HepG2 (cell line): Measurements from ENCODE around the gene GNL3. TPM values are rescaled to one million over a fixed set of nuclear protein-coding genes. Genes with fewer than 3 reads are reported as not detected.

Experiments
- ATAC-seq: fragments of 200-7000 bp; cut with Tn5 transposase; 3 replicates; pipeline ENCODE4 v1.9.1; 2020; ENCODE audit warnings: mild to moderate bottlenecking, moderate library complexity
- BruUV-seq: library from RNA; stranded (reverse); fragments of 400-500 nt; replicated peaks from 2 replicates; lab custom pipeline; 2021; lab: Mats Ljungman, UMichigan
- CTCF ChIA-PET: fragments of 300-600 bp; formaldehyde crosslinking; extraction: SDS; loops from one replicate; lab custom pipeline; 2021; ENCODE audit warnings: low total read pairs, inconsistent platforms, low intra/inter-chr PET ratio; lab: Yijun Ruan, JAX
- POLR2A ChIA-PET: fragments of 350-600 bp; sonication (Branson Sonifier 250); formaldehyde crosslinking; loops from one replicate; lab custom pipeline; 2020; ENCODE audit warnings: antibody characterized with exemption, inconsistent platforms; lab: Yijun Ruan, JAX
- DNase-seq: peaks from one replicate; pipeline ENCODE4 v3.0.0-alpha.2; 2015; ENCODE audit warnings: low spot score
- FAIRE-seq: peaks from 3 replicates; lab custom pipeline; 2011; peaks lifted over from hg19 to GRCh38; lab: Jason Lieb, UNC
- H2AFZ ChIP-seq: one replicate; pipeline ENCODE4 v1.6.1; 2011; ENCODE audit warnings: low read length, inconsistent platforms
- H3K27ac ChIP-seq: fragments of 300-600 bp; 3 replicates; pipeline ENCODE4 v1.8.0; 2011; ENCODE audit warnings: mixed run types, mild to moderate bottlenecking, mixed read lengths, low read length, inconsistent platforms; ENCODE audit not compliant: insufficient read depth; ENCODE audit errors: extremely low read length
- H3K27me3 ChIP-seq, 2 experiments: fragments of 200-600 bp in 1 of 2; 2 replicates in 1 of 2; 3 replicates in 1 of 2; pipeline versions ENCODE4 v1.6.0 to v1.8.0; 2011; ENCODE audit warnings: low read length in 2 of 2, mild to moderate bottlenecking in 2 of 2, moderate library complexity in 2 of 2, inconsistent platforms in 1 of 2; ENCODE audit not compliant: insufficient read depth in 2 of 2, control insufficient read depth in 1 of 2
- H3K36me3 ChIP-seq, 2 experiments: fragments of 200-600 bp in 1 of 2; replicated peaks in 1 of 2; 2 replicates in 1 of 2; 3 replicates in 1 of 2; pipeline versions ENCODE4 v1.5.1 to v1.8.0; 2011; ENCODE audit warnings: low read length in 2 of 2, inconsistent platforms in 1 of 2; ENCODE audit not compliant: insufficient read depth in 2 of 2, control insufficient read depth in 1 of 2
- H3K4me1 ChIP-seq: 2 replicates; pipeline ENCODE4 v1.5.1; 2012; ENCODE audit warnings: low read length, inconsistent platforms; ENCODE audit not compliant: insufficient read depth
- H3K4me2 ChIP-seq: 2 replicates; pipeline ENCODE4 v1.6.0; 2011; ENCODE audit warnings: low read depth, low read length, inconsistent platforms
- H3K4me3 ChIP-seq, 3 experiments: fragments of 200-600 bp in 1 of 3; sonication (generic), shearing (Covaris generic) in 1 of 3; replicated peaks in 1 of 3; 2 replicates each; pipeline ENCODE4 v1.5.1; 2011 to 2016; ENCODE audit warnings: low read length in 3 of 3, inconsistent platforms in 2 of 3, low read depth in 2 of 3, mild to moderate bottlenecking in 2 of 3, control low read depth in 1 of 3, mixed read lengths in 1 of 3; ENCODE audit not compliant: insufficient read depth in 1 of 3
- H3K79me2 ChIP-seq: one replicate; pipeline ENCODE4 v1.6.1; 2011; ENCODE audit warnings: low read length, inconsistent platforms; ENCODE audit not compliant: insufficient read depth
- H3K9ac ChIP-seq: 2 replicates; pipeline ENCODE4 v1.6.0; 2011; ENCODE audit warnings: mild to moderate bottlenecking, low read depth, low read length, inconsistent platforms; ENCODE audit not compliant: insufficient read depth
- H3K9me3 ChIP-seq: 2 replicates; pipeline ENCODE4 v1.5.1; 2012; ENCODE audit warnings: mild to moderate bottlenecking, low read length
- H4K20me1 ChIP-seq: 2 replicates; pipeline ENCODE4 v1.6.0; 2011; ENCODE audit warnings: inconsistent platforms, mild to moderate bottlenecking, low read length, moderate library complexity; ENCODE audit not compliant: insufficient read depth
- AGO2 ChIP-seq: fragments of 200-400 bp; formaldehyde crosslinking; optimal IDR thresholded peaks from 2 replicates; pipeline ENCODE3; 2017; ENCODE audit warnings: mild to moderate bottlenecking, low read depth, low read length, moderate library complexity
- CCAR2 ChIP-seq: fragments of 200-400 bp; formaldehyde crosslinking; optimal IDR thresholded peaks from 2 replicates; pipeline ENCODE3; 2018; ENCODE audit warnings: low read depth, mild to moderate bottlenecking, low read length, moderate library complexity
- MAZ ChIP-seq, 2 experiments: sonication (generic) in 1 of 2; formaldehyde crosslinking in 1 of 2; IDR thresholded peaks; 2 replicates each; pipeline versions ENCODE4 v1.5.0 to v1.6.1; 2012 to 2020; ENCODE audit warnings: low read depth in 2 of 2, mild to moderate bottlenecking in 2 of 2, borderline replicate concordance in 1 of 2, improper control_type of control experiment in 1 of 2, low read length in 1 of 2, missing genetic modification reagents in 1 of 2, moderate library complexity in 1 of 2
- NR1H2 ChIP-seq: sonication (generic); formaldehyde crosslinking; IDR thresholded peaks from 2 replicates; pipeline ENCODE4 v1.8.1; 2022; ENCODE audit warnings: low read depth, missing genetic modification reagents, borderline replicate concordance
- POLR2A ChIP-seq, 2 experiments: IDR thresholded peaks; 2 replicates each; pipeline ENCODE4 v1.6.1; 2011; ENCODE audit warnings: low read depth in 2 of 2, low read length in 2 of 2, mild to moderate bottlenecking in 1 of 2, moderate library complexity in 1 of 2; ENCODE audit not compliant: insufficient read depth in 1 of 2
- POLR2AphosphoS2 ChIP-seq: IDR thresholded peaks from 2 replicates; pipeline ENCODE4 v1.6.1; 2011; ENCODE audit warnings: low read depth, low read length, improper control_type of control experiment
- POLR2G ChIP-seq: fragments of 200-400 bp; formaldehyde crosslinking; IDR thresholded peaks from 2 replicates; pipeline ENCODE4 v1.6.1; 2018; ENCODE audit warnings: mild to moderate bottlenecking, low read depth, low read length, moderate library complexity
- RBFOX2 ChIP-seq: fragments of 200-400 bp; formaldehyde crosslinking; IDR thresholded peaks from 2 replicates; pipeline ENCODE4 v1.6.1; 2017; ENCODE audit warnings: low read depth, mild to moderate bottlenecking, low read length
- RBM22 ChIP-seq: fragments of 200-400 bp; formaldehyde crosslinking; optimal IDR thresholded peaks from 2 replicates; pipeline ENCODE3; 2017; ENCODE audit warnings: mild to moderate bottlenecking, low read length, moderate library complexity
- RELA ChIP-seq: sonication (generic); formaldehyde crosslinking; IDR thresholded peaks from 2 replicates; pipeline ENCODE4 v1.4.0; 2020; ENCODE audit warnings: missing genetic modification reagents
- REXO4 ChIP-seq: sonication (generic); formaldehyde crosslinking; IDR thresholded peaks from 2 replicates; pipeline ENCODE4 v1.8.0; 2022; ENCODE audit warnings: missing genetic modification reagents, mild to moderate bottlenecking, borderline replicate concordance
- ZFX ChIP-seq: sonication (generic); formaldehyde crosslinking; IDR thresholded peaks from 2 replicates; pipeline ENCODE4 v1.4.0; 2020; ENCODE audit warnings: mild to moderate bottlenecking, low read depth, missing genetic modification reagents, moderate library complexity
- ZKSCAN1 ChIP-seq: fragments of 150-350 bp; IDR thresholded peaks from 2 replicates; pipeline ENCODE4 v1.6.1; 2014; ENCODE audit warnings: low read length
- ZNF382 ChIP-seq: sonication (generic); formaldehyde crosslinking; IDR thresholded peaks from 2 replicates; pipeline ENCODE4 v1.5.0; 2020; ENCODE audit warnings: missing genetic modification reagents, mild to moderate bottlenecking, borderline replicate concordance
- ZNF562 ChIP-seq: sonication (generic); formaldehyde crosslinking; IDR thresholded peaks from 2 replicates; pipeline ENCODE4 v1.8.0; 2022; ENCODE audit warnings: missing genetic modification reagents, borderline replicate concordance
- ZNF605 ChIP-seq: sonication (generic); formaldehyde crosslinking; IDR thresholded peaks from 2 replicates; pipeline ENCODE4 v1.8.0; 2022; ENCODE audit warnings: mild to moderate bottlenecking, missing genetic modification reagents
- ZNF674 ChIP-seq: sonication (generic); formaldehyde crosslinking; IDR thresholded peaks from 2 replicates; pipeline ENCODE4 v1.5.0; 2020; ENCODE audit warnings: low read depth, mild to moderate bottlenecking, missing genetic modification reagents
- WGBS: methylation state at CpG from one replicate; pipeline ENCODE4 v1.1.6; 2017; ENCODE audit warnings: low lambda C conversion rate; 5-methylcytosine and 5-hydroxymethylcytosine counted together
- in situ Hi-C: cut with HindIII; loops from 2 replicates; pipeline ENCODE4 v1.10.0; 2017; ENCODE audit warnings: low pct_unique_long_range_greater_than_20kb; ENCODE audit not compliant: extremely low pct_ligation_motif_present
- intact Hi-C: fragments of 100-400 bp; cut with micrococcal nuclease; formaldehyde crosslinking; loops from one replicate; pipeline ENCODE4 v1.10.0; 2022; ENCODE audit not compliant: unreplicated experiment
- polyA plus RNA-seq, 8 experiments: library from polyadenylated mRNA; depleted of rRNA in 3 of 8; stranded (reverse) in 7 of 8; unstranded in 1 of 8; fragments of >200 nt; fragmentation: Illumina TruSeq in 4 of 8; extraction: Trizol in 4 of 8; gene quantifications; 2 replicates each; pipeline versions ENCODE4 v1.2.1 to v1.2.3, GENCODE V29; 2011 to 2016; ENCODE audit warnings: low read depth in 4 of 8, missing spikeins in 1 of 8, mixed read lengths in 1 of 8; ENCODE audit not compliant: insufficient read depth in 1 of 8
- total RNA-seq, 5 experiments: library from RNA; depleted of rRNA; stranded (reverse); fragments of >200 nt; fragmentation: Illumina TruSeq; extraction: Trizol; gene quantifications; 2 replicates each; pipeline ENCODE4 v1.2.3, GENCODE V29; 2016; ENCODE audit warnings: low read depth in 1 of 5
- TF ChIP-seq, protein P1 (sequence below): sonication (generic); formaldehyde crosslinking; IDR thresholded peaks from 2 replicates; pipeline ENCODE4 v1.4.0; 2020; ENCODE audit warnings: missing genetic modification reagents
- TF ChIP-seq, protein P2 (sequence below): sonication (generic); formaldehyde crosslinking; IDR thresholded peaks from 2 replicates; pipeline ENCODE4 v1.4.0; 2020; ENCODE audit warnings: missing genetic modification reagents, borderline replicate concordance

Gene GNL3
- total and polyA plus RNA-seq, 2 of the 13 experiments (the other 11 are each of a cell fraction or from before 2014, with no cell fraction given): 129 to 257 TPM

DNA sequence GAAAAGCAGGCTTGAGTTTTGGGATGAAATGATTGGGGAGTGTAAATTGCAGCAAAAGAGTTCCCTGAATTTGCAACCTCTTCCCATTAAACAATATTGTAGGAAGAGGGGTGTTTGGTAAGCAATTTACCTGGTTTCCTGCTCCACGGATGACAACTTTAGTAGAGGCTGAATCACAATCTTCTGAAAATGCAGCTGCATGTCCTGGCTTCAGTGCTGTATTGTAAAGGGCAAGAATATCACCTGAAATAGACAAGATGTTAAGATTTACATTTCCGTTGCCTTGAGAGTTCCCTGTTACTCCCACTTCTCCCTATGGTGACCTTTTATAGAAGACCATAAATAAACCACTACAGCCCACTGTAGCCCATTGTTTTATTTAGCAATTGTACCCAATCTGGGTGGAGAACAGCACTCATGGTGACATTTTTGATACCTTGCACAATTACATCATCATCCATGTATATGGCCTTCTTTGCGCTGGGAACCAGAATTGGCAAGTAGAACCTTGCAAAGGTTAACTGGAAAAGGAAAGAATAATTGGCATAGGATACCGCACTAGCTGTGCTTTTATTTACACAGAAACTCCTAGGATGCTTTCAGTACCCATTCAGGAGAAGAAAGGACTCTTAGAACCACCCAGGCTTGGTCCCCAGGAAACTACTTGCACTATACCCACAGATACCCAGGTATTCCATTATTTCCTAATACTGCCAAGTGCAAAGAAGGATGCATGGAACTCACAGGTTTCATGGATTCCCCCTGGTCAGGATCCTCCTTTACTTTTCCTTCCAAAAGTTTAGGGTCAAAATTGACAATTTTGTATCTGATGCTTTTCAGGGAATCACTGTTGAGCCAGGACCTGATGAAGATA, 10.2 kb downstream of the GNL3 start:
- Histone ChIP-seq H3K79me2 (peaks cover 10% of the 10 kb centered on the region), H3K9ac (no peak overlapping the region), H3K9me3 (no peaks in the 10 kb centered on the region), H3K36me3 (peaks cover 18 to 71% of the 10 kb centered on the region in 2 experiments), H4K20me1 (peaks cover 6% of the 10 kb centered on the region; the same call in 1 of the 2 replicates), H3K4me1 (peaks cover 14% of the 10 kb centered on the region), H3K27ac (no peak overlapping the region), H3K4me2 (no peak overlapping the region), H2AFZ (no peak overlapping the region), H3K27me3 (no peaks in the 10 kb centered on the region), H3K4me3 (no peak overlapping the region)
- ATAC-seq (no peak; the same call in 2 of the 3 replicates), DNase-seq (no peak), FAIRE-seq (no peak)
- ChIA-PET CTCF (no interaction called here), POLR2A (interaction anchor here (4.5 to 12.6 kb wide), 2 partner anchors 9 to 10 kb away, joined by 18 to 118 read pairs; partner anchors contain the start of genes GLT8D1, GNL3, PBRM1 and SPCS1)
- in situ Hi-C loops: no loop called here
- intact Hi-C loops: no loop called here
- 88% methylated on average over 4 of the region's 4 CpGs for WGBS
- BruUV-seq: no TSS peak
- no peak for TF ChIP-seq RELA (CRISPR knock-in tag)
- TF ChIP-seq ZNF605 (CRISPR knock-in tag): no peak
- peak; percentile 57; the same call in 1 of the 2 replicates for TF ChIP-seq POLR2G
- TF ChIP-seq REXO4 (CRISPR knock-in tag): no peak
- peak; percentile 64 for TF ChIP-seq AGO2
- TF ChIP-seq ZKSCAN1: no peak
- TF ChIP-seq, protein P1, sequence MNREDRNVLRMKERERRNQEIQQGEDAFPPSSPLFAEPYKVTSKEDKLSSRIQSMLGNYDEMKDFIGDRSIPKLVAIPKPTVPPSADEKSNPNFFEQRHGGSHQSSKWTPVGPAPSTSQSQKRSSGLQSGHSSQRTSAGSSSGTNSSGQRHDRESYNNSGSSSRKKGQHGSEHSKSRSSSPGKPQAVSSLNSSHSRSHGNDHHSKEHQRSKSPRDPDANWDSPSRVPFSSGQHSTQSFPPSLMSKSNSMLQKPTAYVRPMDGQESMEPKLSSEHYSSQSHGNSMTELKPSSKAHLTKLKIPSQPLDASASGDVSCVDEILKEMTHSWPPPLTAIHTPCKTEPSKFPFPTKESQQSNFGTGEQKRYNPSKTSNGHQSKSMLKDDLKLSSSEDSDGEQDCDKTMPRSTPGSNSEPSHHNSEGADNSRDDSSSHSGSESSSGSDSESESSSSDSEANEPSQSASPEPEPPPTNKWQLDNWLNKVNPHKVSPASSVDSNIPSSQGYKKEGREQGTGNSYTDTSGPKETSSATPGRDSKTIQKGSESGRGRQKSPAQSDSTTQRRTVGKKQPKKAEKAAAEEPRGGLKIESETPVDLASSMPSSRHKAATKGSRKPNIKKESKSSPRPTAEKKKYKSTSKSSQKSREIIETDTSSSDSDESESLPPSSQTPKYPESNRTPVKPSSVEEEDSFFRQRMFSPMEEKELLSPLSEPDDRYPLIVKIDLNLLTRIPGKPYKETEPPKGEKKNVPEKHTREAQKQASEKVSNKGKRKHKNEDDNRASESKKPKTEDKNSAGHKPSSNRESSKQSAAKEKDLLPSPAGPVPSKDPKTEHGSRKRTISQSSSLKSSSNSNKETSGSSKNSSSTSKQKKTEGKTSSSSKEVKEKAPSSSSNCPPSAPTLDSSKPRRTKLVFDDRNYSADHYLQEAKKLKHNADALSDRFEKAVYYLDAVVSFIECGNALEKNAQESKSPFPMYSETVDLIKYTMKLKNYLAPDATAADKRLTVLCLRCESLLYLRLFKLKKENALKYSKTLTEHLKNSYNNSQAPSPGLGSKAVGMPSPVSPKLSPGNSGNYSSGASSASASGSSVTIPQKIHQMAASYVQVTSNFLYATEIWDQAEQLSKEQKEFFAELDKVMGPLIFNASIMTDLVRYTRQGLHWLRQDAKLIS (CRISPR knock-in tag): no peak
- TF ChIP-seq MAZ (IDR thresholded peaks at IDR 0.05; ENCODE audit: borderline replicate concordance, low read depth, low read length): no peak
- no peak for TF ChIP-seq MAZ (CRISPR knock-in tag; IDR thresholded peaks at IDR 0.05; ENCODE audit: low read depth)
- peak; percentile 88 for TF ChIP-seq RBM22
- TF ChIP-seq ZNF562 (CRISPR knock-in tag): 0 out of 2 replicates have a peak, but pooled peaks have one; percentile 18
- no peak for TF ChIP-seq CCAR2
- TF ChIP-seq POLR2AphosphoS2: peak; percentile 39; the same call in 1 of the 2 replicates
- TF ChIP-seq ZFX (CRISPR knock-in tag): no peak
- TF ChIP-seq, protein P2, sequence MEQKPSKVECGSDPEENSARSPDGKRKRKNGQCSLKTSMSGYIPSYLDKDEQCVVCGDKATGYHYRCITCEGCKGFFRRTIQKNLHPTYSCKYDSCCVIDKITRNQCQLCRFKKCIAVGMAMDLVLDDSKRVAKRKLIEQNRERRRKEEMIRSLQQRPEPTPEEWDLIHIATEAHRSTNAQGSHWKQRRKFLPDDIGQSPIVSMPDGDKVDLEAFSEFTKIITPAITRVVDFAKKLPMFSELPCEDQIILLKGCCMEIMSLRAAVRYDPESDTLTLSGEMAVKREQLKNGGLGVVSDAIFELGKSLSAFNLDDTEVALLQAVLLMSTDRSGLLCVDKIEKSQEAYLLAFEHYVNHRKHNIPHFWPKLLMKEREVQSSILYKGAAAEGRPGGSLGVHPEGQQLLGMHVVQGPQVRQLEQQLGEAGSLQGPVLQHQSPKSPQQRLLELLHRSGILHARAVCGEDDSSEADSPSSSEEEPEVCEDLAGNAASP (CRISPR knock-in tag): no peak
- no peak for TF ChIP-seq ZNF382 (CRISPR knock-in tag)
- TF ChIP-seq POLR2A (IDR thresholded peaks at IDR 0.05; ENCODE audit: insufficient read depth in 1 of 2, low read depth in 2 of 2, low read length in 2 of 2): peak; percentile 28 to 34; a peak in 1 of 4 replicates
- TF ChIP-seq NR1H2 (CRISPR knock-in tag): no peak
- peak; percentile 78 for TF ChIP-seq RBFOX2
- no peak for TF ChIP-seq ZNF674
